Left lung (tissue), 10 donors: ENCODE measurements around the gene NGDN. TPM values are rescaled to one million over a fixed set of nuclear protein-coding genes. Genes with fewer than 3 reads are reported as not detected.

ENCODE experiments used
- ATAC-seq: fragments of 200-7000 bp; cut with Tn5 transposase; one replicate; pipeline ENCODE4 v1.9.1; 2020; ENCODE audit warnings: moderate library complexity
- DNase-seq, 4 donors: peaks; one replicate each; pipeline ENCODE4 v3.0.0-alpha.2; 2013 to 2020
- H3K27ac ChIP-seq, 2 donors: fragments of 200-600 bp; sonication (generic) in 1 of 2; one replicate each; pipeline versions ENCODE4 v1.5.0 to v1.8.0; 2020 to 2021
- H3K27me3 ChIP-seq, 2 donors: fragments of 200-600 bp; sonication (generic) in 1 of 2; one replicate each; pipeline versions ENCODE4 v1.5.0 to v1.8.0; 2020 to 2021
- H3K36me3 ChIP-seq, 2 donors: fragments of 200-600 bp; sonication (generic) in 1 of 2; one replicate each; pipeline versions ENCODE4 v1.5.0 to v1.8.0; 2020 to 2021
- H3K4me1 ChIP-seq, 2 donors: fragments of 200-600 bp; one replicate each; pipeline ENCODE4 v1.8.0; 2021
- H3K4me3 ChIP-seq, 2 donors: fragments of 200-600 bp; sonication (generic) in 1 of 2; one replicate each; pipeline versions ENCODE4 v1.5.0 to v1.8.0; 2020 to 2021; ENCODE audit warnings: mild to moderate bottlenecking in 1 of 2
- H3K9me3 ChIP-seq, 2 donors: fragments of 200-600 bp; sonication (generic) in 1 of 2; one replicate each; pipeline versions ENCODE4 v1.5.0 to v1.8.0; 2020 to 2021
- CTCF ChIP-seq, 2 donors: fragments of 200-600 bp; sonication (generic) in 1 of 2; IDR thresholded peaks; one replicate each; pipeline versions ENCODE4 v1.5.0 to v1.8.0; 2021; ENCODE audit warnings: antibody characterized with exemption in 2 of 2
- intact Hi-C, 2 donors: fragments of 100-400 bp; cut with DNase I; formaldehyde crosslinking; loops; one replicate each; pipeline versions ENCODE4 v1.11.2 to v1.14.2; 2022
- polyA plus RNA-seq, 6 donors: library from polyadenylated mRNA; unstranded; fragments of 120-200 nt; gene quantifications; one replicate each; pipeline ENCODE4 v1.2.1, GENCODE V29; 2013; ENCODE audit not compliant: insufficient read length in 6 of 6
- total RNA-seq, 2 donors: library from RNA; stranded (reverse); fragmentation: NEBNext Ultra II Directional; extraction: Animal tissue kit (Norgen Biotek cat#: 25700); gene quantifications; one replicate each; pipeline ENCODE4 v1.2.1, GENCODE V29; 2021
- donor health status: DM: no; HTN: yes; CAD: no.
- donor health status: DM: no; HTN: no; CAD: no.

NGDN gene
- total and polyA plus RNA-seq, 8 donors, result 21.6 to 79.3 (median 60.0) TPM

GRCh38 chr14:23513818-23514643, 44.5 kb downstream of the NGDN start:
- H3K27me3 ChIP-seq, result no peaks in the 10 kb centered on the region
- no peaks in the 10 kb centered on the region for H3K4me1 ChIP-seq
- H3K27ac ChIP-seq, result no peak overlapping the region
- intact Hi-C loops, result no loop called here
- H3K4me3 ChIP-seq, result no peak overlapping the region
- H3K9me3 ChIP-seq, result no peaks in the 10 kb centered on the region
- DNase-seq, result no peak
- no peak for TF ChIP-seq CTCF (IDR thresholded peaks at IDR 0.05)
- H3K36me3 ChIP-seq, result no peaks in the 10 kb centered on the region
- no peak for ATAC-seq

- Histone ChIP-seq H3K36me3 (no peaks in the 10 kb centered on the region), H3K9me3 (no peaks in the 10 kb centered on the region), H3K4me3 (no peak overlapping the region), H3K27me3 (no peaks in the 10 kb centered on the region), H3K27ac (no peak overlapping the region), H3K4me1 (no peaks in the 10 kb centered on the region)
- intact Hi-C loops, result no loop called here
- no peak for DNase-seq
- no peak for ATAC-seq
- TF ChIP-seq CTCF (IDR thresholded peaks at IDR 0.05), result no peak
These were observed 45.1 kb downstream of the NGDN start for GRCh38 chr14:23514644-23514957.

- H3K4me1 ChIP-seq, result peaks cover 0 to 7% of the 10 kb centered on the region in 2 donors
- no peak for ATAC-seq
- TF ChIP-seq CTCF (IDR thresholded peaks at IDR 0.05), result no peak
These were observed 48.3 kb downstream of the NGDN start for GRCh38 chr14:23517650-23518326.

GRCh38 chr14:23518709-23519108, 49.2 kb downstream of the NGDN start:
- no peak for TF ChIP-seq CTCF (IDR thresholded peaks at IDR 0.05)
- ATAC-seq, result no peak
- Histone ChIP-seq H3K27me3 (no peaks in the 10 kb centered on the region), H3K9me3 (no peaks in the 10 kb centered on the region), H3K4me1 (peaks cover 0 to 7% of the 10 kb centered on the region in 2 donors), H3K27ac (no peak overlapping the region), H3K36me3 (no peaks in the 10 kb centered on the region), H3K4me3 (no peak overlapping the region)
- DNase-seq, result no peak
- intact Hi-C loops, result no loop called here

More at GRCh38 chr14:23517650-23518326, 48.3 kb downstream of the NGDN start:
- Histone ChIP-seq H3K36me3 (no peaks in the 10 kb centered on the region), H3K4me3 (no peak overlapping the region), H3K27me3 (no peaks in the 10 kb centered on the region), H3K9me3 (no peaks in the 10 kb centered on the region), H3K27ac (no peak overlapping the region)
- no peak for DNase-seq
- intact Hi-C loops, result no loop called here

GRCh38 chr14:23520899-23521533, 51.5 kb downstream of the NGDN start:
- intact Hi-C loops, result no loop called here
- H3K27ac ChIP-seq, result no peak overlapping the region
- H3K9me3 ChIP-seq, result no peaks in the 10 kb centered on the region
- H3K36me3 ChIP-seq, result peaks cover 0 to 2% of the 10 kb centered on the region in 2 donors
- DNase-seq (no peak), ATAC-seq (no peak)
- no peaks in the 10 kb centered on the region for H3K27me3 ChIP-seq
- no peak for TF ChIP-seq CTCF (IDR thresholded peaks at IDR 0.05)
- H3K4me3 ChIP-seq, result no peak overlapping the region
- peaks cover 0 to 7% of the 10 kb centered on the region in 2 donors for H3K4me1 ChIP-seq
